Stimulated activated CD4-positive, alpha-beta T cell treated with anti-CD3 and anti-CD28 coated beads, TNF-alpha, amount 100 ng/mL, for 4 hours (primary cell): ENCODE results near the gene TANGO6.
A peak's percentile ranks its signal among the peaks of the same experiment; 100 is the strongest.

Experiments used
- DNase-seq, 3 experiments: peaks; one replicate each; pipeline ENCODE4 v3.0.0-alpha.2; 2020; ENCODE audit warnings: low read depth in 3 of 3

Gene TANGO6

GRCh38 chr16:69100071-69100691, 256.9 kb downstream of the TANGO6 start:
- DNase-seq, result no peak

DNA sequence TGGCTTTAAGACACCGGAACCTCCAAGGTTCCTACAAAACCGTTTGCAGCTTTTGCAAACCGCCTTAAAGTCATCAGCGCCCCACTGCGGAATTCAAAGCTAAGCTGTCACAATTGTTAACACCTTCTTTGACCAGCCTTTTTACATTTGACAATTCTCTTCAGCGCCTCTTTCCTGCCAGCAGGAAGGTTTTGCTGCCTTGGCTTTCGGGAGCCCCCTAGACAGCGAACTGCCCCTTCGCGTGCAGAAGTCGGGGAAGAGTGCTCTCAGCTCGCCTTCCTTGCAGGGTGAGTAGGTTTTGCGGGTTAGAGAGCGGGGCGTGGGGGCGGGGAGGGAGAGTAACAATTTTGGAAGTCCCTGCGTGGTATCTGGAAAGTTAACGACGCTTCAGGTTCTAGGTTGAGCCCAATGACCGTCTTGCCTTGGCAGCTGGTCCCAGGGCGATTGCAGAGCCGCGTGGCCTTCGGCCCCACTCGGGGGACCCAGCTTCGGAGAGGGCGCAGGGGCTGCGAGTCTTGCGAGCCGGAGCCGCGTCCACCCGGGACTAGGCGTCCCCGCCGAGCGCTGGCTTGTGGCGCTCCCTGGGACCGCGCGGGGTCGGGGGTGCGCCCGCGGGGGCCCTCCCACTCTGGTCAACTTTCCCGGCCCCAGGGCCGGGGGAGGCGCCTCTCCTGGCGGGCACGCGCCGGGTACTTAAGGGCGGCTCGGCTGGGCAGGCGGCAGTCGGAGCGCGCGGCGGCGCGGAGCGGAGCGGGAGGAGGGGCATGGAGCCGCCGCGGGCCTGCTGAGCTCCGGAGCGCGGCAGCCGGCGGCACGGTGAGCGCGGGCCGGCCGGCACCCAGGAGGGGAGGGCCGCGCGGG, 262.4 kb downstream of the TANGO6 start, which contains the start of gene HAS3:
Gene HAS3, plus strand, starts transcription at position 153 of the 861 bp plus-strand sequence. CDS start 3,743 bp downstream, outside the sequence.
- DNase-seq, result no peak

GRCh38 chr16:69106491-69107315, 263.4 kb downstream of the TANGO6 start:
- DNase-seq, result no peak

GRCh38 chr16:69107316-69107962, 264.1 kb downstream of the TANGO6 start:
- no peak for DNase-seq

DNA sequence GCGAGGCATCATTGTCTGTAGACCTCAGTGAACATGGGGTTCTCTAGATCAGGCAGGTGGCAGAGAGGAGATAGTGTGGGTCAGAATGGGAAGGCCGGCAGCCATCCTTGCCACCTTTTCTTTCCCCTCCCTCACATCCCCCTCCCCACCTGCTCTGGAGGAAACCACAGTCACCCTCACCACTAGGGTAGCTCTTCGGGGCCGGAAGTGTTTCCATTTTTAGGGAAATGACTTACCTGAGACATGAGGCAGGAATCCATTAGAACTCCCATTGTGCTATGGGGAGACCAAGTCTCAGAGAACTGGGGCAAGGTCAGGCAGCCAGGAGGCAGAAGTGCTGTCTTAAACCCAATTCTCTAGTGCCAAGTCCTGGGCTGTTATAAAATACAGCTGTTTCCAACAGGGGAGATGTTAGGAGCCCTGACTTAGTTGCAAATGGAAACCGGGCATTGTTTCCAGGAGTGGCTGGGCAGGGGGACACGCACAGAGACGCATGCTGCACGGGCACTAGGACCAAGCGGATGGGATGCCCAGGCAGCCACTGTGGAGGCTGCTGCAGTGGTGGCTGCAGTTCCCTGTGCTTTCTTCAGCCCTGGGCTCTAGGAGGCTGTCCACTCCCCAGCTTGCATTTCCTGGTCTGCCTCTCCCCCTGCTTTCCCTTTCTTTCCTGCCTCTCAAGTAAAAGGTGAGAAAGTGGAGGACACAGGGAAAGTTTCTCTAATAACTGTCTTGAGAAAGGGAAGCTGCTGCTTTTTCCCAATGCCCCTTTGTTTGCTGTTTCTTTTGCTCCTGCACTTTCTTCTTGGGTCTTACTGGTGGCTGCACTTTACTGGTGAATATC, 265.0 kb downstream of the TANGO6 start:
- no peak for DNase-seq

- no peak for DNase-seq
These were observed 265.5 kb downstream of the TANGO6 start for GRCh38 chr16:69108905-69109252.

DNA sequence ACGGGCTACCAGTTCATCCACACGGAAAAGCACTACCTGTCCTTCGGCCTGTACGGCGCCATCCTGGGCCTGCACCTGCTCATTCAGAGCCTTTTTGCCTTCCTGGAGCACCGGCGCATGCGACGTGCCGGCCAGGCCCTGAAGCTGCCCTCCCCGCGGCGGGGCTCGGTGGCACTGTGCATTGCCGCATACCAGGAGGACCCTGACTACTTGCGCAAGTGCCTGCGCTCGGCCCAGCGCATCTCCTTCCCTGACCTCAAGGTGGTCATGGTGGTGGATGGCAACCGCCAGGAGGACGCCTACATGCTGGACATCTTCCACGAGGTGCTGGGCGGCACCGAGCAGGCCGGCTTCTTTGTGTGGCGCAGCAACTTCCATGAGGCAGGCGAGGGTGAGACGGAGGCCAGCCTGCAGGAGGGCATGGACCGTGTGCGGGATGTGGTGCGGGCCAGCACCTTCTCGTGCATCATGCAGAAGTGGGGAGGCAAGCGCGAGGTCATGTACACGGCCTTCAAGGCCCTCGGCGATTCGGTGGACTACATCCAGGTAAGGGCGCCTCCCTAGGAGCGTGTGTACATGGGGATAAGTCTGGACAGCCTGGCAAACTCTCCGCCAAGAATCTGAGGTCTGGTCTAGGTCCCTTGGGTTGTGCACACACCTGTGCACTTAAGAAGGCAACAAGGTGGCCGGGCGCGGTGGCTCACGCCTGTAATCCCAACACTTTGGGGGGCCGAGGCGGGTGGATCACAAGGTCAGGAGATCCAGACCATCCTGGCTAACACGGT, 266.3 kb downstream of the TANGO6 start:
- no peak for DNase-seq

DNA sequence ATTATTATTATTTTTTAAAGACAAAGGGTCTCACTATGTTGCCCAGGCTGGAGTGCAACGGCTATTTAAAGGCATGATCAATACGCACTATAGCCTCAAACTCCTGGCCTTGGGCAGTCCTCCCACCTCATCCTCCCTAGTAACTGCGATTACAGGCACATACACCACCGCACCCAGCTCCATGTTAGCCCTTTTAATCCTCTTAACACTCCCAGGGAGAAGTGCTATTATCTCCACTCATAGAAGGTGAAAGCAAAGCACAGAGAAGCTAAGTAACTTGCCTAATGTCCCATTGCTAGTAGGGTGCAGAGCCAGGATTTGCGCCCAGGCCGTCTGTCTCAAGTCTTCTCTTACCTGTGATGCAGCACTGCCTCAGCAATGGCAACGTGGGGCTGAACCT, 267.1 kb downstream of the TANGO6 start:
- DNase-seq, result no peak

DNA sequence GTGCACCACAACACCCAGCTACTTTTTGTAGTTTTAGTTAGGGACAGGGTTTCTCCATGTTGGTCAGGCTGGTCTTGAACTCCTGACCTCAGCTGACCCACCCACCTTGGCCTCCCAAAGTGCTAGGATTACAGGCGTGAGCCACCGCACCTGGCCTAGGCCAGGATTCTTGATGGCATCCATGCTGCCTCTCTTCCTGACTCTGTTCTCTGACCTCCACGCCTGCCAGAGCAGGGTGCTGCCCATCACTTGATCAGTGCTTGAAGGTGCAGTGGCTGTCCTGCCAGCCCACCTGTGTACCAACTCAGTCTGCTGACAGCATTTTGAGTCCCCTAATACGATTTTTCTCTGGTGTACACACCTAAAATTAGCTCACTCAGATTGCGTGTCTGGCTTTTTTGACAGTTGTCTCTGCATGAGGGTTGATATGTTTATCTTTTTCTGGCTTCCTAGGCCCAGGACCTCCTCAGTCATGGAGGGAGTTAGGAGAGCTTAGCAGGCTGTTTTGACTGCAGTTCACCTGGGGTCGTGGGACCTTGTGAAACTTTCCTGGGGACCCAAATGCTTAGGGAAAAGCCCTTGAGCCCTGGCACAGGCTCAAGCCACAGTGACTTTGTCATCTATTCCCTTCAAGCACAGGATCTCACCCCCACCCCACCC, 268.0 kb downstream of the TANGO6 start:
- DNase-seq, result no peak

GRCh38 chr16:69111876-69112230, 268.5 kb downstream of the TANGO6 start:
- DNase-seq, result no peak

- peak in 2 of 3 experiments; percentile 9 to 21 for DNase-seq
These were observed 269.2 kb downstream of the TANGO6 start for GRCh38 chr16:69112285-69113129.

DNA sequence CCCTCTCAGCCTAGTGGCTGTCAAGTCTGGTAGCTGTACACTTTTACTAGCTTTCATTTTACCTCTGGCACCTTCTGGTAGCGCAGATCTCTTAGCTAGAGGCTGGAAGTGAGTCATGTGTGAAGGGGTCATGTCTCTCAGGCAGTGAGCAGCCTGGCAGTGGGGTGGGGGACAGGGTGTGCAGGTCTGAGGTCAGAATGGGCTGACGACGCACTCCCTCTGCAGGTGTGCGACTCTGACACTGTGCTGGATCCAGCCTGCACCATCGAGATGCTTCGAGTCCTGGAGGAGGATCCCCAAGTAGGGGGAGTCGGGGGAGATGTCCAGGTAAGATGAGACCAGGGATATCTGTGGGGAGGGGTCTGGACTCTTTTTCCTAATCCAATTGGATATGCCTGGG, 269.9 kb downstream of the TANGO6 start:
- no peak for DNase-seq

DNA sequence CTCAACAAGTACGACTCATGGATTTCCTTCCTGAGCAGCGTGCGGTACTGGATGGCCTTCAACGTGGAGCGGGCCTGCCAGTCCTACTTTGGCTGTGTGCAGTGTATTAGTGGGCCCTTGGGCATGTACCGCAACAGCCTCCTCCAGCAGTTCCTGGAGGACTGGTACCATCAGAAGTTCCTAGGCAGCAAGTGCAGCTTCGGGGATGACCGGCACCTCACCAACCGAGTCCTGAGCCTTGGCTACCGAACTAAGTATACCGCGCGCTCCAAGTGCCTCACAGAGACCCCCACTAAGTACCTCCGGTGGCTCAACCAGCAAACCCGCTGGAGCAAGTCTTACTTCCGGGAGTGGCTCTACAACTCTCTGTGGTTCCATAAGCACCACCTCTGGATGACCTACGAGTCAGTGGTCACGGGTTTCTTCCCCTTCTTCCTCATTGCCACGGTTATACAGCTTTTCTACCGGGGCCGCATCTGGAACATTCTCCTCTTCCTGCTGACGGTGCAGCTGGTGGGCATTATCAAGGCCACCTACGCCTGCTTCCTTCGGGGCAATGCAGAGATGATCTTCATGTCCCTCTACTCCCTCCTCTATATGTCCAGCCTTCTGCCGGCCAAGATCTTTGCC, 271.1 kb downstream of the TANGO6 start:
- no peak for DNase-seq

GRCh38 chr16:69114976-69115355, 271.6 kb downstream of the TANGO6 start:
- DNase-seq, result no peak

GRCh38 chr16:69115361-69115760, 272.0 kb downstream of the TANGO6 start:
- DNase-seq, result no peak

DNA sequence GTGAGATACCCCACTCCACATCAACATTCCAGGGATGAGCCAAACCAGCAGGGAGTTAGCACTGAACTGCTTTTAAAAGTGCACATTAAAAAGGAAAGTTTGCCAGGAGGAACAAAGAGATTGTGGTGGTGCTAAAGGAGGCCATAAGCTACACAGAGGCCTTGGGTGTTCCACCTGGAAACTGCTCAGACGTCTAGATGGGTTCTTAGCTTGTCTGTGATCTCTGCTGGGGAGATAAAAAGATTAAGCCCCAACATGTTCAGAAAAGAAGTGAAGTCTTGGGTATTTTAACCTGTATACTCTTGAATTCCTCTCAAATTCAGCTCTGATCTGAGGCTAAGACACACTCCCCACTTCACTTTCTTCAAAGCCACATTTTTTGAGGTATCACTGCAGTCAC, 272.5 kb downstream of the TANGO6 start:
- no peak for DNase-seq

- no peak for DNase-seq
These were observed 273.0 kb downstream of the TANGO6 start for GRCh38 chr16:69116256-69116875.

GRCh38 chr16:69116906-69117305, 273.6 kb downstream of the TANGO6 start:
- no peak for DNase-seq
